GM18511 (cell line): ENCODE data around the gene IQSEC3.

ENCODE experiments used
- ATAC-seq: cut with Tn5 transposase; IDR thresholded peaks from one replicate; pipeline ENCODE4 v1.9.1; 2021; ENCODE audit warnings: mild to moderate bottlenecking, moderate library complexity; ENCODE audit not compliant: unreplicated experiment

Gene IQSEC3

GRCh38 chr12:195951-196350, 129.4 kb downstream of the IQSEC3 start:
- ATAC-seq, result no peak

DNA sequence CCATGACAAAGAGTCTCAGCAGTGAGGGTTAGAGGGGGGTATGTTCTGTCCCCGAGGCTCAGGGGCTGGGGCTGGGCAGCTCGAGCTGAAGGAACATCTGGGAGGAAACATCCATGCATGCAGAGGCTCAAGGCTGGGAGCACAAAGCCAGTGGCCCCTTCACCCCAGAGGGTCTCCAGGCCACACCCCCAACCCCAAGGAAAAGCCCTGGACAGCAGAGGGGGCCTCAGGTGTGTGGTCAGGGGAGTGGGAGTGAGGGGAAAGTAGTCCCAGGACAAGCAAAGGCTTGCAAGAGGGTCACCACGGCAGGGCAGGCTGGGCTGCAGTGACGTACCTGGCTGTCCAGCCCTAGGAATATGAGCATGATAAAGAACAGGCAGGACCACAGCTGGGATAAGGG, 129.9 kb downstream of the IQSEC3 start:
- no peak for ATAC-seq

- ATAC-seq, result no peak
These were observed 130.8 kb downstream of the IQSEC3 start for GRCh38 chr12:197347-197746.

DNA sequence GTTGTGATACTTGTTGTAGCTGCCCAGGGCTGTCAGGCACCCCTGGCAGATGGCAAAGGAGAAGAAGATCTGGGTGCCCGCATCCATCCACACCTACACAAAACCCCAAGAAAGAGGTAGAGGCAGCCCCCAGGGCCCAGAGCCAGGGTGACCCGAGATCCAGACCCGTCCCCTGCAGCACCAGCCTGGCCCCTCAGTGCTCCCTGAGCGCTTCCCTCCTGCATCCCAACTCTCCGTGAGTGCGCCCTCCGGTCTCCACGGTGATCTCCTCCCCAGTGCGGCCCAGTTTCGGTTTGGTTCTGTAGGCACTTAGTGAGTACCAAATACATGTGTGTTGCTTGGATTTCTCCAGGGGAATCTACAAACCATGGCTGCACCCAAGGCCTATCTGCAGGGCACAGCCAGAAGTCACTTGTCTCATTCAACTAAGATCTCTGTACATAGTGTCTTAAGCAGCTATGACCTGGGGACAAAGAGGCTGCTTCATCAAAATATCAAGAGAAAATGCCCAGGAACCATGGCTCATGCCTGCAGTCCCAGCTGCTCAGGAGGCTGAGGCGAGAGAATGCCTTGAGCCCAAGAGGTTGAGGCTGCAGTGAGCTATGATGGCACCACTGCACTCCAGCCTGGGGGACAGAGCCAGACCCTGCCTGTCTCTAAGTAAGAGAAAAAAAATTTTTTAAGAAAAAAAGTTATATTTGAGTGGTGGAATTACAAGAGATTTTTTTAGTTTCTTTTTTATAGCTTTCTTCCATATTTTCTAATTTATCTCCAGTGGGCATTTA, 131.5 kb downstream of the IQSEC3 start:
- no peak for ATAC-seq

DNA sequence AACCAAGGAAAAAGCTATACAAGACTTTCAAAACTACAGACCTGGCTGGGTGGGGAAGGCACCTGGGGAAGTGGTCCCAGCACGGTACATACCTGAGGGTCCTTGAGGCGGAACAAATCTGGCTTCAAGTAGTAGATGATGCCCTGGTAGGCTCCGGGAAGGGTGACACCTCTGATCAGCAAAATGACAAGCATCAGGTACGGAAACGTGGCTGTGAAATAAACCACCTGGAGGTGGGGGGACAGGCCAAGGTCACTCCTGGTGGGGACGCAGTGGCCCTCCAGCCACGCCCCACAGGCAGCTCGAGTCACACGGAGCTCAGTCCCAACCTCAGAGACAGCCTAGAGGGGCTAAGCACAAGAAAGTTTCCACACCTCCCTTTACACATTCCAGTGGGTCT, 132.1 kb downstream of the IQSEC3 start:
- no peak for ATAC-seq

- no peak for ATAC-seq
These were observed 134.8 kb downstream of the IQSEC3 start for GRCh38 chr12:201361-201760.

GRCh38 chr12:202081-202731, 135.6 kb downstream of the IQSEC3 start:
- no peak for ATAC-seq

- ATAC-seq, result no peak
These were observed 136.5 kb downstream of the IQSEC3 start for GRCh38 chr12:203074-203461.

- no peak for ATAC-seq
These were observed 137.1 kb downstream of the IQSEC3 start for GRCh38 chr12:203462-204260.

DNA sequence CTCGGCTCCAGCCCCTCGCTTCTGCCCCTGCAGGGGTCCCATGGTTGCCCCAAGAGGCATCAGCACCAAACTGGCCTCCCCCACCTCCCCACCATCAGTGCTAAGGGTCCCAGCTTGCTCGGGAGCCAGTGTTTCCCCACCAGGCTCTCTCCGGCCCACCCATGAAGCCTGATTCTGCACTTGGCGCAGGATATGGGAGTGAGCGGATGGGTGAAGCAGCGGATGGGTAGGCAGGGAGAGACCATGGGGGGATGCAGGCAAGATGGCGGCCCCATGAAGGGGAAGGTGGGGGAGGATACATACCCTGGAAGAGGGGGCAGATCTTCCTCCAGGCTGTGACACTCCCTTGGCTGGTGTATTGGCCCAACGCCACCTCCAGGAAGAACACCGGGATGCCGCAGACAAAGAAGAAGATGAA, 137.7 kb downstream of the IQSEC3 start:
- no peak for ATAC-seq

- ATAC-seq, result no peak
These were observed 138.5 kb downstream of the IQSEC3 start for GRCh38 chr12:205026-205425.

GRCh38 chr12:206746-207440, 140.3 kb downstream of the IQSEC3 start:
- no peak for ATAC-seq

DNA sequence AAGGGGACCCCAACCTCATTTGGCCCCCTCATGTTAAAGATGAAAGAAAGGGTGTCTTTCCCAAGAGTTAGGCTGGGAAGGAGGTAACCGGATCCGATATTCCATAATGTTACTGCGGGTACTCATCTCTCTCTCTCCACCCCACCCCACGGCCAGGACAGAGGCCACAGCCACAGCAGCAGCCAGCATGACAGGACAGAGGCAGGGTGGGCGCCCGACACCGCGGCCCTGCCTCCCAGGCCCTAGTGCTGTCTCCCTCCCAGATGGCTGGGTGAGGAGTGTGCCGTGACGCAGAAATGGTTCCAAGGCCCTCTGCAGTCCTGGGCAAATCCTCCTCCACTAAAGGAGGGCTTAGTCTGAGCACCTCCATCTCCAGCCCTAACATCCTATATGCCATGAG, 141.2 kb downstream of the IQSEC3 start:
- no peak for ATAC-seq

- ATAC-seq, result no peak
These were observed 142.2 kb downstream of the IQSEC3 start for GRCh38 chr12:208813-209212.

GRCh38 chr12:209246-209645, 142.7 kb downstream of the IQSEC3 start:
- ATAC-seq, result no peak

DNA sequence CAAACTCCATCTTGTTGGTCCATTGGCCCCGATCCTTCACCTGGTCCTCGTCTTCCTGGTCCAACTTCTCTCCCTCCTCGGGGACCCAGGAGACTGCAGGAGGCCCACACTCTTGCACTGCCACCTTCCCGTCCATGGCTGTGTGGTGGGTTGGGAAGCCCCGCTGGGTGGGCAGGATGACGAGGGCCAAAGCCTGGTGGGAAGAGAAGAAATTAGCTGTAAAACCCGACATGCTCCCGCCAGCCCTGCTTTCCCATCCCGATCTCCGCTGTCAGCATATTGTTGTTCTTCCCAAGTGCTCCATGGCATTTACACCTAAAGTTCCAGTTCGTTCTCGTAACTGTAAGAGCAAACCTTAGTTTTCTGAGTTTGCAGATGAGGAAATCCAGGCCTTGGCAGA, 143.3 kb downstream of the IQSEC3 start:
- no peak for ATAC-seq

DNA sequence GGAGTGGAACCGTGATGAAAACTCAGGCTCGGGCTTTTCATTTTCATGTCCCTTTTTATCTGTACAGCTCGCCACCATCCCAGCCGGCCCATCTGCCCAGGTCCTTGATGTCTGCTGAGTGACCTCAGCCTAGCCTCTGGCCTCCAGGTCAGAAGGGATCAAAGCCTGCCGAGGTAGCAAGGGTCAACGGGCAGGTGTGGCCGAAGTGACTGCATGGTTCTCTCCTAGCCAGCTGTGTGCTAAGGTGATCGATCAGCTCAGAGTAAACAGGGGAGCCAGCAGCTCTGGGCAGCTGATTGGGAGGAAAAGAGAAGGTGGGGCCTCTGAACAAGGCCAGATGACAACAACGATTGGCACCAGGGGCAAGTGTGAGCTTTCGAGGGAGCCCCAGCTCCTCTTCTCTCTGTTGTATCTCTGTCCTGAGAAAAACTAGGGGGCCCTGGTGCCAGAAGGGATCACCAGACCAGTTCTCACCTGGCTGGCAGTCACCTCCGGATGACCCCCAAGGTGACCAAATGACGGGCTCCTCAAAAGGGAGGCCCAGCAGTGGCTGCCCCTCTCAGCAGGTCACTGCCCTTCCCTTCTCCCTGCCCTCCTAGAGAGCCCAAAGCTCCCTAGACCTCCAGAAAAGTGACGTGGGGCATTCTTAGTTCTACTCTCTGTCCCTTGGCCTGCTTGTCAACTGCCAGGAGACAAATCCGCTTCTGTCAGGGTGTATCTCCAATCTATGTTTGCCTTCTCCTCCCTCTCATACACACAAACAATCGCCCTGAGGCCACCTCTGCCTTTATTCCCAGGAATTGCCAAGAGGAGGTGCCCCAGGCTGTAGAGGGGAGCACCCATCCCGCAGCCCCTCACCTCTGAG, 143.9 kb downstream of the IQSEC3 start:
- no peak for ATAC-seq

DNA sequence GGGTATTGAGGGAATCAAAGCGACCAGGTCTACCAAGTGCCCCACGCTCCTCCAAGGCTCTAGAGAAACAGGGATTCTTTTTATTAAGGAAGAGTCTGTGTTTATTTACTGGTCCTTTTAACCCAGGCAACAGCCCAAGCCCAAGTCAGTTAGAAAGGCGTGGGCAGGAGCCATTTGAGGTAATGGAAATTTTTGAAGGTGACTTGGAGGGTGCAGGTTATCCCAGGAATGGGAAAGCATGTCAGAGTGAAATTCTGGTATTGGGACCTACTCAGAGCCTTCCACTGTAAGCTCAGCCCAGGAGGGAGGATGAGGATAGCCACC, 144.5 kb downstream of the IQSEC3 start:
- no peak for ATAC-seq

DNA sequence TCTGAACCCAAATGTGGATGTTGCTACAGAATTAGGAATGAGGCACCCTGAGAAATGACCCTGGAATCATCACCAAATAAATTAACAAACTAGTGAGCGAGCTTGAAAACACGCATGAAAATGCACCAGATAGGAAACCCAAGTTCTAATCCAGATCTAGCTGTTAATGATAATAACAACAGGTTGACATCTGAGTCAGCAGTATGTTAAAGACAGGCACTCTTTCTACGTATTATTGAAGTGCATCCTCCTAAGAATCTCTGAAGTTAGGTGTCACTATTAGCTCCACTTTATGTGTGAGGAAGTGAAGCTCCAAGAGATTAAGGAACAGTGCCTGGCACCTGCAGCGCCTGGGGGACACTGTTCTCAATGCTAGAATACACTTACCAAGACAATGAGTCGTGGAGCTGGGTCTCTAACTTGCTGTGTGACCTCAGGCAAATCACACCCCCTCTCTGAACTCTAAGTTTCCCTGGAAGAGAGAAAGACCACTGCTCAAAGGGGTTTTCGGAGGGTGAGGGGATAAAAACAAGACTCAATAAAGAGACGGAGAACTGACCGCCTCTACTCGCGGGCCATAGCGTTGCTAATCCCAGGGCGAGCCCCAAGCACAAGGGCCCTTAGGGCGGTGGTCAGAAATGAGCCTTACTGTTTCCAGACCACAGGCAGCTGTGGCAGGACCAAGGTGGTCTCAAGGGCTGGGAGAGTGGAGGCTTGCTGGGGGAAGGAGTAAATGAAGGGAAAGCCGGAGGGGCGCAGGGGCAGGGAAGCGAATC, 145.3 kb downstream of the IQSEC3 start:
- ATAC-seq, result no peak

DNA sequence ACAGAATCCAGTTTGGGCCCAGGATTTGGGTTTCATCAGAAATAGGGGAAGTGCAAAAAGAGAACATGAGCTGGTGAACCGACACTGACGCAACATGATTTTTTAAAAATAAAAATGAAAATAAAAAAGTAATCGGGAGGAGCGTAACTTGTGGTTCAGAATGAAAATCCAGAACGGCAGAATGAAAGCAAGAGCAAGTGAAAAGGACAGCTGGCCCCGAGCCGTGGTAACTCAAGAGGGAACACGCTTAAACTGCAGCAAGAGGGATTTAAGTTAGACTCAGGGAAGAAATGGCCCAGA, 145.8 kb downstream of the IQSEC3 start:
- ATAC-seq, result no peak
